ENCODE data around the gene CRIP2.

The CRIP2 gene

GRCh38 chr14:105427936-105428485 is 46.6 kb upstream of the CRIP2 start:
- H3K4me3 ChIP-seq (ENCODE audit: low read depth, low read length), result no peak overlapping the region
- no peak for TF ChIP-seq CTCF (IDR thresholded peaks at IDR 0.05; ENCODE audit: low read depth, low read length)
- H3K27me3 ChIP-seq (ENCODE audit: insufficient read depth, low read depth, severe bottlenecking), result no peaks in the 10 kb centered on the region
- H3K27ac ChIP-seq, result no peak overlapping the region
- H3K36me3 ChIP-seq, result peaks cover 37% of the 10 kb centered on the region
- no peak for DNase-seq
- peaks cover 5% of the 10 kb centered on the region for H3K9me3 ChIP-seq (ENCODE audit: severe bottlenecking)

- Histone ChIP-seq H3K36me3 (peaks cover 28% of the 10 kb centered on the region), H3K4me3 (ENCODE audit: low read depth, low read length) (no peak overlapping the region), H3K9me3 (ENCODE audit: severe bottlenecking) (peaks cover 5% of the 10 kb centered on the region), H3K27ac (no peak overlapping the region), H3K27me3 (ENCODE audit: insufficient read depth, low read depth, severe bottlenecking) (no peaks in the 10 kb centered on the region)
- no peak for TF ChIP-seq CTCF (IDR thresholded peaks at IDR 0.05; ENCODE audit: low read depth, low read length)
- DNase-seq, result no peak
Observed at GRCh38 chr14:105430042-105430441, 44.6 kb upstream of the CRIP2 start.

GRCh38 chr14:105430565-105430964 is 44.1 kb upstream of the CRIP2 start:
- Histone ChIP-seq H3K36me3 (peaks cover 27% of the 10 kb centered on the region), H3K4me3 (ENCODE audit: low read depth, low read length) (no peak overlapping the region), H3K27ac (no peak overlapping the region), H3K9me3 (ENCODE audit: severe bottlenecking) (peaks cover 5% of the 10 kb centered on the region), H3K27me3 (ENCODE audit: insufficient read depth, low read depth, severe bottlenecking) (no peaks in the 10 kb centered on the region)
- TF ChIP-seq CTCF (IDR thresholded peaks at IDR 0.05; ENCODE audit: low read depth, low read length), result no peak
- DNase-seq, result no peak

- Histone ChIP-seq H3K27me3 (ENCODE audit: insufficient read depth, low read depth, severe bottlenecking) (no peaks in the 10 kb centered on the region), H3K27ac (no peak overlapping the region), H3K36me3 (peaks cover 27% of the 10 kb centered on the region), H3K4me3 (ENCODE audit: low read depth, low read length) (no peak overlapping the region), H3K9me3 (ENCODE audit: severe bottlenecking) (peaks cover 5% of the 10 kb centered on the region)
- DNase-seq, result no peak
- TF ChIP-seq CTCF (IDR thresholded peaks at IDR 0.05; ENCODE audit: low read depth, low read length), result no peak
Observed at GRCh38 chr14:105431256-105431655, 43.4 kb upstream of the CRIP2 start.

- H3K9me3 ChIP-seq (ENCODE audit: severe bottlenecking), result peaks cover 5% of the 10 kb centered on the region
- H3K27ac ChIP-seq, result no peak overlapping the region
- no peak for TF ChIP-seq CTCF (IDR thresholded peaks at IDR 0.05; ENCODE audit: low read depth, low read length)
- H3K4me3 ChIP-seq (ENCODE audit: low read depth, low read length), result no peak overlapping the region
- no peak for DNase-seq
- H3K27me3 ChIP-seq (ENCODE audit: insufficient read depth, low read depth, severe bottlenecking), result no peaks in the 10 kb centered on the region
- peaks cover 15% of the 10 kb centered on the region; the same call in 1 of the 2 replicates for H3K36me3 ChIP-seq
Observed at GRCh38 chr14:105432657-105433056, 42.0 kb upstream of the CRIP2 start.

GRCh38 chr14:105433161-105433605 is 41.4 kb upstream of the CRIP2 start:
- H3K27me3 ChIP-seq (ENCODE audit: insufficient read depth, low read depth, severe bottlenecking), result no peaks in the 10 kb centered on the region
- no peak overlapping the region for H3K4me3 ChIP-seq (ENCODE audit: low read depth, low read length)
- H3K9me3 ChIP-seq (ENCODE audit: severe bottlenecking), result peaks cover 5% of the 10 kb centered on the region
- H3K27ac ChIP-seq, result no peak overlapping the region
- H3K36me3 ChIP-seq, result peaks cover 15% of the 10 kb centered on the region; the same call in 1 of the 2 replicates
- no peak for TF ChIP-seq CTCF (IDR thresholded peaks at IDR 0.05; ENCODE audit: low read depth, low read length)
- DNase-seq, result no peak

Data from WERI-Rb-1 (cell line).